NT2/D1 (cell line): ENCODE results near the gene ZFP62.
A peak's percentile ranks its signal among the peaks of the same experiment; 100 is the strongest.

Experiments
- DNase-seq: peaks from one replicate; pipeline ENCODE4 v3.0.0-alpha.2; 2011; ENCODE audit warnings: low read depth, low spot score
- H3K27me3 ChIP-seq: 2 replicates; pipeline ENCODE4 v1.6.0; 2011; ENCODE audit warnings: mild to moderate bottlenecking; ENCODE audit not compliant: insufficient read length, insufficient read depth
- H3K36me3 ChIP-seq: 2 replicates; pipeline ENCODE4 v1.6.1; 2011; ENCODE audit warnings: mild to moderate bottlenecking, low read length, mixed read lengths; ENCODE audit not compliant: insufficient read depth, insufficient read length
- H3K4me1 ChIP-seq: 2 replicates; pipeline ENCODE4 v1.5.1; 2011; ENCODE audit not compliant: insufficient read depth, insufficient read length
- H3K4me3 ChIP-seq: 2 replicates; pipeline ENCODE4 v1.5.1; 2011; ENCODE audit warnings: low read depth; ENCODE audit not compliant: insufficient read length
- H3K9ac ChIP-seq: 2 replicates; pipeline ENCODE4 v1.6.0; 2011; ENCODE audit warnings: low read depth; ENCODE audit not compliant: insufficient read length
- H3K9me3 ChIP-seq: 2 replicates; pipeline ENCODE4 v1.5.1; 2011; ENCODE audit warnings: mild to moderate bottlenecking, low read length; ENCODE audit not compliant: insufficient read depth
- SUZ12 ChIP-seq: IDR thresholded peaks from 2 replicates; pipeline ENCODE4 v1.6.1; 2011; ENCODE audit not compliant: insufficient read length, insufficient read depth; ENCODE audit errors: extremely low read depth
- YY1 ChIP-seq: IDR thresholded peaks from 2 replicates; pipeline ENCODE4 v1.6.1; 2011; ENCODE audit not compliant: insufficient read length, insufficient read depth
- ZNF274 ChIP-seq: IDR thresholded peaks from 2 replicates; pipeline ENCODE4 v1.6.1; 2011; ENCODE audit warnings: mild to moderate bottlenecking, low read depth, low read length

The ZFP62 gene

DNA sequence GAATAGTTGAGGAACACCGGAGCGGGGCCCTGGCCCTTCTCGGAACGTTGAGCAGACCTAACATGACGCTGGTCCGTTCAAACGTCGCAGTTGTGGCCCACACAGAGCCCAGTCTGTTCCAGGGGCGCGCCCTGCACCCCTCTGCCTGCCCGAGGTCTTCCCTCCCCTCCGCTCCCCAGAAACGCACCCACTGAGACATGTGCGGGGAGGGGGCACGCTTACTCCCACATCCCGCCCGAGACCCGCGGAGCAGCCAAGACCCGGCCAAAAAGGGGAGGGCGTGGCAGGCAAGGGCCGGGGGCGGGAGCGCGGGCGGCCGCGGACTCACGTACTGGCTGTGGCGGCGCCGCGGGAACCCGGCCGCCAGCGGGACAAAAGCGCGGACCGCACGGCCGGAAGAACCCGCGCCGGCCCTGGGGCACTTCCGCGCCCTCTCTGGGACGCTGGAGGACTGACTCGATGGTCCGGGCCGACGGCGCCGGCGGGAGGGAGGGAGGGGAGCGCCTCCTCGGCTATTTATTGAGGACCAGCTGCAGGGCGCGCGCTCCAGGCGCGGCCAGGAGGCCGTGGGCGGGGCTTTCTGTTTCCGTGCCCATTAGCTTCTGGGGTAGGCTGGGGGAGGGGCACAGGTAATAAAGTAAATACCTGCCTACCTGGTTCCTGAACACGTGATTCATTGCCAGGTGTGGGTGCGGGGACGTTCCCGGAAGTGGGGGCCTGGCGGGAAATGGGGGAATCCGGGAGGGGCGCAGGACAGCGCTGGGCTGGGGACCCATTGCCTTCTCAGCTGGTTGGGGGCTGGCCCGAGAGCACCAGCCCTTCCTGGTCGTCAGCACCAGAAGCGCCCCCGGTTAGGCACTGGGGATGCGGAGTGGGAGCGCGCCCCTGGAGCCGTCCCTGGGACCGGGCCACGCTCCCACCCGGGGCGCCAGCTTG is at the start of gene ZFP62:
Gene ZFP62 (minus strand): TSS at position 390 of the 936 bp plus-strand sequence. CDS start 57 bp downstream, at position 333.
- peaks cover 9% of the 10 kb centered on the region for H3K36me3 ChIP-seq

DNA sequence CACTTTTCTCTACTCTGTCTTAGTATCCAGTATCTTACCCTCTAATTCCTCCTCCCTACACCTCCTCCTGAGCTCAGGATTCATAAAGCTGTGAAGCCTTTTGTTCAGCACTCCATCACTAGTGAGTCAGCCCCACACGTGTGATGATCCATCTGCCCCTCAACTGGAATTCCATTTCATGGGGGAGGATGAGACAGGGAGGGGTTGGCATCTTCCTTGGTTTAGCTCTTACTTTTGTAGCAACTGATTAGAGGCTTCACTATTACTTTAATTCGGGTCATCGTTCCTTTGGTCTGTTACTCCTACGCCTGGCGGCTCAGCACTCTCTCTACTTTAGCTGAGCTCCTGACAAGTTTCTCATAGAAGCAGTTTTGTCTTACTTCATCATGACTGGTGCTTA is 49.7 kb upstream of the ZFP62 start:
- no peak overlapping the region for H3K9ac ChIP-seq
- DNase-seq: no peak

More for the DNA sequence above, at the start of gene ZFP62:
- Histone ChIP-seq H3K9me3 (no peaks in the 10 kb centered on the region), H3K27me3 (no peaks in the 10 kb centered on the region), H3K4me1 (peaks cover 2% of the 10 kb centered on the region), H3K4me3 (peak within 1 kb of the TSS; percentile 78), H3K9ac (peak within 1 kb of the TSS; percentile 92)
- TF ChIP-seq YY1 (no peak), ZNF274 (no peak), SUZ12 (no peak)
- DNase-seq: peak; percentile 81

DNA sequence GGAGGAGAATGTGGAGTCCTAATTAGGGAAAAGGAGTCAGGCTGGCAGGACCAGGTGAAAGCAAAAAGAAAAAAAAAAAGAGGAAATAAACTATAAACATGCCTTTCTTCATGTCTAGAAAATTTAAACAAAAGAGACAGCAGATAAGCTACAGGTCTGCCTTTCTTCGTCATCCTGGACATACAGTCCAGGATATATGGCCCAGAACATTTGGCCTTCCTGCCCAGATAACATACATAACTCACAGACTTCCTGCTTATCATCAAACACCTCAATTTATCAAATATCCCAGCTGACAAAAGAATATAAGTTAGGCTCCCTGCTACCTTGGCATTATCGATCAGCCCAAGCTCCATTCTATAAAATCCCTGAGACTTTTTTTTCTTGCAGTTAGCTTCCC is 49.1 kb upstream of the ZFP62 start:
- Histone ChIP-seq H3K9me3 (peaks cover 25% of the 10 kb centered on the region; the same call in 1 of the 2 replicates), H3K4me3 (no peak overlapping the region)

More for the DNA sequence above, 49.7 kb upstream of the ZFP62 start:
- Histone ChIP-seq H3K9me3 (peaks cover 25% of the 10 kb centered on the region; the same call in 1 of the 2 replicates), H3K27me3 (no peaks in the 10 kb centered on the region), H3K36me3 (no peaks in the 10 kb centered on the region), H3K4me3 (no peak overlapping the region), H3K4me1 (peaks cover 3% of the 10 kb centered on the region)
- TF ChIP-seq SUZ12 (no peak), YY1 (no peak), ZNF274 (no peak)

DNA sequence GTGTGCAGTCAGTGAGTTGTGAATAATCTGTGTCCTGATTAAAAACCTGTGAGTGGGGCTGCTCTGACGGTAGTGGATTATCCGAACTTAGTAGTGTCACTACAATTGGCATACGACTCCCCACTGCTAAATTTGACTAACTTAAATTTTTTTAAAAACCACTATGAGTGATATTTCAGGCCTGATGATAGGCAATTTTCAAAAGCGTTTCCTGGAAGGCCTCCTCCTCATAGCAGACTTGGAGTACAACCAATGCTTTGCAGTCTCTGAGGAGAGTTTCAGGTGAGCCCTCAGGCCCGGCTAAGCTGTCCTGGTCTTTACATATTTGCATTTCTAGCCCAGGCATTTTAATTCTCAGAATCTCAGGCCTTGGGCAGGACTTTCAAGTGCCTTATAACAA is 48.7 kb upstream of the ZFP62 start:
- Histone ChIP-seq H3K9ac (no peak overlapping the region), H3K9me3 (peaks cover 25% of the 10 kb centered on the region; the same call in 1 of the 2 replicates), H3K4me1 (peaks cover 3% of the 10 kb centered on the region), H3K27me3 (no peaks in the 10 kb centered on the region), H3K36me3 (no peaks in the 10 kb centered on the region), H3K4me3 (no peak overlapping the region)
- no peak for DNase-seq
- no peak for TF ChIP-seq YY1
- TF ChIP-seq ZNF274: no peak
- TF ChIP-seq SUZ12: no peak

More for the DNA sequence above, 49.1 kb upstream of the ZFP62 start:
- H3K9ac ChIP-seq: no peak overlapping the region
- peaks cover 3% of the 10 kb centered on the region for H3K4me1 ChIP-seq
- no peak for DNase-seq
- H3K36me3 ChIP-seq: no peaks in the 10 kb centered on the region
- no peaks in the 10 kb centered on the region for H3K27me3 ChIP-seq
- TF ChIP-seq ZNF274 (no peak), SUZ12 (no peak), YY1 (no peak)

GRCh38 chr5:180908998-180909731 is 48.1 kb upstream of the ZFP62 start:
- Histone ChIP-seq H3K4me1 (peaks cover 3% of the 10 kb centered on the region), H3K4me3 (no peak overlapping the region), H3K36me3 (no peaks in the 10 kb centered on the region), H3K9me3 (peaks cover 25% of the 10 kb centered on the region; the same call in 1 of the 2 replicates), H3K9ac (no peak overlapping the region), H3K27me3 (no peaks in the 10 kb centered on the region)
- TF ChIP-seq YY1 (no peak), SUZ12 (no peak), ZNF274 (no peak)
- no peak for DNase-seq

DNA sequence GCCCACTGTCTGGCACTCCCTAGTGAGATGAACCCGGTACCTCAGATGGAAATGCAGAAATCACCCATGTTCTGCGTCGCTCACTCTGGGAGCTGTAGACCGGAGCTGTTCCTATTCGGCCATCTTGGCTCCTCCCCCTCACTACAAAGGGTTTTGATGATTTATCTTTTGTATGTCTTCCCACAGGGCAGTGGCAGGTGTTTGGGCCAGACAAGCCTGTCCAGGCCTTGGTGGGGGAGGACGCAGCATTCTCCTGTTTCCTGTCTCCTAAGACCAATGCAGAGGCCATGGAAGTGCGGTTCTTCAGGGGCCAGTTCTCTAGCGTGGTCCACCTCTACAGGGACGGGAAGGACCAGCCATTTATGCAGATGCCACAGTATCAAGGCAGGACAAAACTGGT is 47.3 kb upstream of the ZFP62 start:
- DNase-seq: no peak
- no peaks in the 10 kb centered on the region for H3K27me3 ChIP-seq
- H3K4me3 ChIP-seq: peak overlapping the region; percentile 26
- H3K4me1 ChIP-seq: peaks cover 3% of the 10 kb centered on the region
- peaks cover 23% of the 10 kb centered on the region; the same call in 1 of the 2 replicates for H3K9me3 ChIP-seq
- TF ChIP-seq YY1 (no peak), ZNF274 (no peak), SUZ12 (no peak)
- H3K9ac ChIP-seq: no peak overlapping the region
- H3K36me3 ChIP-seq: no peaks in the 10 kb centered on the region
